Left hindlimb (tissue), 1 donor: ENCODE results near the gene LRMDA.
A peak's percentile ranks its signal among the peaks of the same experiment; 100 is the strongest.

Experiments
- DNase-seq: peaks from one replicate; pipeline ENCODE4 v3.0.0-alpha.2; 2018

Gene LRMDA

GRCh38 chr10:76329891-76330575 lies 898.6 kb downstream of the LRMDA start:
- no peak for DNase-seq

- DNase-seq = no peak
These were observed 900.3 kb downstream of the LRMDA start for GRCh38 chr10:76331742-76332141.

- no peak for DNase-seq
These were observed 901.9 kb downstream of the LRMDA start for GRCh38 chr10:76333326-76333725.

- DNase-seq = no peak
These were observed 902.4 kb downstream of the LRMDA start for GRCh38 chr10:76333796-76334195.

- DNase-seq = no peak
These were observed 902.8 kb downstream of the LRMDA start for GRCh38 chr10:76334255-76334654.

- peak; percentile 74 for DNase-seq
These were observed 905.0 kb downstream of the LRMDA start for GRCh38 chr10:76336213-76336963.

- DNase-seq = no peak
These were observed 906.2 kb downstream of the LRMDA start for GRCh38 chr10:76337641-76338040.

- no peak for DNase-seq
These were observed 906.8 kb downstream of the LRMDA start for GRCh38 chr10:76338187-76338586.

- no peak for DNase-seq
These were observed 910.3 kb downstream of the LRMDA start for GRCh38 chr10:76341740-76342139.

GRCh38 chr10:76342996-76343395 lies 911.6 kb downstream of the LRMDA start:
- no peak for DNase-seq

GRCh38 chr10:76347832-76348231 lies 916.4 kb downstream of the LRMDA start:
- no peak for DNase-seq

GRCh38 chr10:76350583-76350982 lies 919.2 kb downstream of the LRMDA start:
- no peak for DNase-seq

GRCh38 chr10:76352300-76352699 lies 920.9 kb downstream of the LRMDA start:
- DNase-seq = no peak

GRCh38 chr10:76353237-76353851 lies 921.9 kb downstream of the LRMDA start:
- DNase-seq = peak; percentile 78

- DNase-seq = no peak
These were observed 922.9 kb downstream of the LRMDA start for GRCh38 chr10:76354212-76354738.

GRCh38 chr10:76354921-76355320 lies 923.5 kb downstream of the LRMDA start:
- DNase-seq = no peak

GRCh38 chr10:76356557-76356956 lies 925.1 kb downstream of the LRMDA start:
- no peak for DNase-seq

GRCh38 chr10:76357726-76358415 lies 926.4 kb downstream of the LRMDA start:
- DNase-seq = peak; percentile 31

- DNase-seq = peak; percentile 35
These were observed 927.4 kb downstream of the LRMDA start for GRCh38 chr10:76358743-76359395.

- no peak for DNase-seq
These were observed 944.3 kb downstream of the LRMDA start for GRCh38 chr10:76375761-76376160.

- DNase-seq = no peak
These were observed 951.0 kb downstream of the LRMDA start for GRCh38 chr10:76382381-76382851.

GRCh38 chr10:76388321-76389023 lies 957.0 kb downstream of the LRMDA start:
- no peak for DNase-seq
